Measurements from ENCODE around the gene PEX14.

The PEX14 gene

DNA sequence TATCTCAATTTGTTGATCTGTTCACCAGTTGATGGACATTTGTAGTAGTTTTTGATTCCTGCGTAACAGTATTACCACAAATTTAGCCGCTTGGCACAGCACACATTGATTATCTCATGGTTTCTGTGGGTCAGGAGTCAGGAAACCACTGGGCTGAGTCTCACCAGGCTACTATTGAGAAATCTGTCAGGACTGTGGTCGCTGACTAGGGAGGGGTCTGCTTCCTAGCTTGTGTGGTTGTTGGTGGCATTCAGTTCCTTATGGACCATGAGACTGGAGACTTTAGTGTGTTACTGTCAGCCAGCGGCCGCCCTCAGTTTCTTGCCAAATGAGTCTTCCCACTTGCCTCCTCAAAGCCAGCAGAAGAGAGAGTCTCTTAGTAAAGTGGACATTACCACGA lies 9.8 kb downstream of the PEX14 start:
- Mint-ChIP-seq H3K27ac (no peak overlapping the region), H3K27me3 (ENCODE audit: low read depth) (no peaks in the 10 kb centered on the region), H3K4me3 (no peak overlapping the region), H3K9me3 (peaks cover 4% of the 10 kb centered on the region), H3K4me1 (no peaks in the 10 kb centered on the region), H3K36me3 (ENCODE audit: low read depth) (peaks cover 21% of the 10 kb centered on the region)
- TF ChIP-seq, protein P1, sequence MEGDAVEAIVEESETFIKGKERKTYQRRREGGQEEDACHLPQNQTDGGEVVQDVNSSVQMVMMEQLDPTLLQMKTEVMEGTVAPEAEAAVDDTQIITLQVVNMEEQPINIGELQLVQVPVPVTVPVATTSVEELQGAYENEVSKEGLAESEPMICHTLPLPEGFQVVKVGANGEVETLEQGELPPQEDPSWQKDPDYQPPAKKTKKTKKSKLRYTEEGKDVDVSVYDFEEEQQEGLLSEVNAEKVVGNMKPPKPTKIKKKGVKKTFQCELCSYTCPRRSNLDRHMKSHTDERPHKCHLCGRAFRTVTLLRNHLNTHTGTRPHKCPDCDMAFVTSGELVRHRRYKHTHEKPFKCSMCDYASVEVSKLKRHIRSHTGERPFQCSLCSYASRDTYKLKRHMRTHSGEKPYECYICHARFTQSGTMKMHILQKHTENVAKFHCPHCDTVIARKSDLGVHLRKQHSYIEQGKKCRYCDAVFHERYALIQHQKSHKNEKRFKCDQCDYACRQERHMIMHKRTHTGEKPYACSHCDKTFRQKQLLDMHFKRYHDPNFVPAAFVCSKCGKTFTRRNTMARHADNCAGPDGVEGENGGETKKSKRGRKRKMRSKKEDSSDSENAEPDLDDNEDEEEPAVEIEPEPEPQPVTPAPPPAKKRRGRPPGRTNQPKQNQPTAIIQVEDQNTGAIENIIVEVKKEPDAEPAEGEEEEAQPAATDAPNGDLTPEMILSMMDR (IDR thresholded peaks at IDR 0.05; ENCODE audit: unreplicated experiment in 3 of 3) = no peak

DNA sequence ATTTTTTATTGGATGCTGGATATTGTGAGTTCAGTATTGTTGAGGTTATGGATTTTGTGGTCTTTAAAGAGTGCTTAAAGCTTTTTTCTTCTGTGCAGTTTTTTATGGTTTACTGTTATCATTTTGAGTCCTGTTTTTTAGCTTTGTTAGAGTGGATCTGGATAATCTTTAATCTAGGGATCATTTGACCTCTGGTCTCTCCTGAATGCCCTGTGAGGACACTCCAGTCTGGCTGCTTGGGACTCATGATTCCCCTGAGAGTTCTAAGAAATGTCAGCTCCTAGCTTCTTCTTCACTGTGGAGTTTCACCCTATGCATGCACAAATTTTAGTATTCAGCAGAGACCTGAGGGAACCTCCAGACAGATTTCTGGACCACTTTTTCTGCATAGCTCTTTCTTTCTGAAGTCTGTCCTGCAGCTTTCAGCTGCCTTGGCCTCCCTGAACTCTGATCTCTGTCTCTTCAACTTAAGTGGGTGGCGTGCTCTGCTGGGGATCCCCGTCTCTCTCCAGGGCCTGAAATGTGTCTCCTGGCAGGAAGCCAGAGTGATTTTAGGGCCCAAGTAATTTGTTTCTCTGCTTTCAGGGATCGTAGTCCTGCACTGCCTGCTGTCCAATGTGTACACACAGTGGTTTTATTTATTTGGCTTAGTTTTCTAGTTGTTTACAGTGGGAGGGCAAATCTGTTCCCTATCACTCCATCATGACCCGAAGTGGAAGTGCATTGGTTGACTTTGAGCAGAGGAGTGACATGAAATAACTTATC lies 14.7 kb downstream of the PEX14 start:
- Mint-ChIP-seq H3K27ac (peak overlapping the region in 1 of 3 experiments; percentile 63), H3K4me1 (no peaks in the 10 kb centered on the region), H3K36me3 (ENCODE audit: low read depth) (peaks cover 22% of the 10 kb centered on the region), H3K27me3 (ENCODE audit: low read depth) (peaks cover 4% of the 10 kb centered on the region), H3K4me3 (no peak overlapping the region), H3K9me3 (peaks cover 4% of the 10 kb centered on the region)
- TF ChIP-seq, protein P1 (IDR thresholded peaks at IDR 0.05; ENCODE audit: unreplicated experiment in 3 of 3) = no peak

DNA sequence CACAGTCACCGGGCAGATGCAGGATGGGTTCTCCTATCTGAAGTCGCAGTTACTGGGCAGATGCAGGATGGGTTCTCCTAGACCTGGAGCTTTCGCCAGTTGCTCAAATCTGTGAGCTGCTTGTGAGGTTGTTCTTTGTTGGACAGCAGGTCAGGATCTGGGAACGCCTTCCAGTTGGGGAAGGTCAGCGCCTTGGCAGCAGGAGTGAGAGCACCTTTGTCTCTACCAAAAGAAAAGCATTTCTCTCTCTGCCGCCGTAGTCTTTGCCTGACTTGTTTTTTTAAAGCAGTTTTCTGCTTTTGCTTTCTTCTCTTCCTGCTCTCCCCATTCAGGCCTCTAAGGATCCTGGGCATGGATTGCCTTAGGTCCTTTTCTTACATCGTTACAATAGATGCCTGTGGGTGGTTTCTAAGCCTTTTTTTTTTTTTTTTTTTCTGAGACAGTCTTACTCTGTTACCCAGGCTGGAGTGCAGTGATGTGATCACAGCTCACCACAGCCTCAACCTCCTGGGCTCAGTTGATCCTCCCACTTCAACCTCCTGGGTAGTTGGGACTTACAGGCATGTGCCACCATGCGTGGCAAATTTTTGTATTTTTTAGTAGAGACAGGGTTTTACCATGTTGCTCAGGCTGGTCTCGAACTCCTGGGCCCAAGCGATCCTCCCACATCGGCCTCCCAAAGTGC lies 15.7 kb downstream of the PEX14 start:
- Mint-ChIP-seq H3K27me3 (ENCODE audit: low read depth) (peaks cover 4% of the 10 kb centered on the region), H3K4me3 (no peak overlapping the region), H3K36me3 (ENCODE audit: low read depth) (peaks cover 15% of the 10 kb centered on the region), H3K9me3 (no peaks in the 10 kb centered on the region), H3K4me1 (peaks cover 8% of the 10 kb centered on the region), H3K27ac (peak overlapping the region in 1 of 3 experiments; percentile 63)
- TF ChIP-seq, protein P1 (IDR thresholded peaks at IDR 0.05; ENCODE audit: unreplicated experiment in 3 of 3) = no peak

DNA sequence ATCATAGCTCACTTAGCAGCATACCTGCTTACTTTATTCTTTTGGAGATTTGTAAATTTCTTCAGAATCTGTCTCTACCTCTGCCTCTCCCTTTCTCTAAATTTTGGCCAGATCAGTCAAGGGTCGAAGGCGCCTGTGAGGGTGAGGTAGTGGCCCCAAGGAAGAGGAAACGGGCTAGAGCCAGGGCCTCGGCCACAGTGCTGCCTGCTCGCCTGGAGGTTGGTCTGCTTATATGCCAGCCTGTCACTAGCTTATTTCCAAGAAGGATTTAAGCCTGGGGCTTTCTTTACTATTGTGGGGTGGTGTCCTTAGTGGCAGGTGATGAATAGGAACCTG lies 19.6 kb downstream of the PEX14 start:
- Mint-ChIP-seq H3K27me3 (ENCODE audit: low read depth) (peaks cover 4% of the 10 kb centered on the region), H3K4me1 (peaks cover 9% of the 10 kb centered on the region), H3K36me3 (ENCODE audit: low read depth) (peaks cover 12% of the 10 kb centered on the region), H3K9me3 (no peaks in the 10 kb centered on the region), H3K4me3 (no peak overlapping the region), H3K27ac (peak overlapping the region in 1 of 3 experiments; percentile 94)
- TF ChIP-seq, protein P1 (IDR thresholded peaks at IDR 0.05; ENCODE audit: unreplicated experiment in 3 of 3) = no peak

DNA sequence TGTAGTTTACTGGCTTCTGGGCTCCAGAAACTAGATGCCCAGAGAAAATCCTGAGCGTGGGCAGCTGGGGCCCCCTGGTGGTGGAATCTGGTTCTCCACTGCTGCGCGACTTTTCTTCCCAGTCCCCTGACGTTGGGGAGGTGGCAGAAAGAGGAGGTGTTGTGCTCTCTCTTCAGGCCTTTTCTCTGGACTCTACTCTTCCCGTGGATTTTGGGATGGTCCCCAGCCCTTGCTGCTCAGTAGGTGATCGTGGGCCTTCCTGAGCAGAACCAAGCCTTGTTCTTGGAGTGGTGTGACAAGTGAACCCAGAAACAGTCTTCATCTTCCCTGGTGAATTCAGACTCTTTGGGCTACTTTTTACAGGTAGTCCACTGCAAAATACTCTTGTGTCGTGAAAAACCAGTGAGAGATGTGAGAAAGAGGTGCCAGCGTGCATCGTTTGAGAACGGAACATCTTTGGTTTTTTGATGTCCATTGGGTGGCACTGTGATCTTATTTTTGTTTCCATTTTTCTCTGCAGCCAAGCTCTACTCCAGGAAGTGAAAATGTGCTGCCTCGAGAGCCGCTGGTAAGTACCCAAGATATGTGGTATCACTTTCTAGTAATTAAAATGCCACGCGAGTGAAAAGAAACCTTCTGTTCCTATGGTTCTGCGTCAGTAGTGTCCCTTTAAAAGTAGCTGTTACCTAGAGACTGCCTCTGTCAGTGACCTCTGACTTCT lies 20.2 kb downstream of the PEX14 start:
- peaks cover 4% of the 10 kb centered on the region for H3K27me3 Mint-ChIP-seq (ENCODE audit: low read depth)
- peaks cover 9% of the 10 kb centered on the region for H3K4me1 Mint-ChIP-seq
- H3K27ac Mint-ChIP-seq = peak overlapping the region; percentile 81 to 94 (median 88)
- H3K4me3 Mint-ChIP-seq = peak overlapping the region; percentile 62 to 65 (median 63)
- no peaks in the 10 kb centered on the region for H3K9me3 Mint-ChIP-seq
- TF ChIP-seq, protein P1 (IDR thresholded peaks at IDR 0.05; ENCODE audit: unreplicated experiment in 3 of 3) = peak; percentile 91 to 98 (median 96)
- peaks cover 8% of the 10 kb centered on the region for H3K36me3 Mint-ChIP-seq (ENCODE audit: low read depth)
